ENCODE measurements around the gene ABL1.

Gene ABL1

GRCh38 chr9:130842545-130842944 is 7.5 kb downstream of the ABL1 start:
- Histone ChIP-seq H3K9me3 (ENCODE audit: low read length) (no peaks in the 10 kb centered on the region), H3K9me2 (ENCODE audit: low read depth, low read length) (no peaks in the 10 kb centered on the region), H3K9ac (ENCODE audit: low read length) (no peak overlapping the region), H2AFZ (ENCODE audit: low read length) (no peak overlapping the region), H3K79me2 (ENCODE audit: insufficient read depth, low read length) (no peaks in the 10 kb centered on the region), H3K4me1 (ENCODE audit: insufficient read depth, low read length, severe bottlenecking) (no peaks in the 10 kb centered on the region), H3F3A (ENCODE audit: insufficient read depth, low read length) (no peaks in the 10 kb centered on the region), H4K20me1 (ENCODE audit: insufficient read depth, low read length) (no peaks in the 10 kb centered on the region), H3K4me3 (ENCODE audit: low read depth, low read length, poor library complexity, severe bottlenecking) (no peak overlapping the region), H3K4me2 (ENCODE audit: low read length) (no peak overlapping the region), H3K27ac (ENCODE audit: low read depth, low read length, poor library complexity, severe bottlenecking) (no peak overlapping the region), H3K27me3 (ENCODE audit: insufficient read depth, low read length) (no peaks in the 10 kb centered on the region), H3K36me3 (ENCODE audit: insufficient read depth, low read length) (no peaks in the 10 kb centered on the region)
- TF ChIP-seq EZH2 (IDR thresholded peaks at IDR 0.05; ENCODE audit: borderline replicate concordance, low read length) = no peak
- TF ChIP-seq CTCF (IDR thresholded peaks at IDR 0.05; ENCODE audit: low read length) = no peak

- H4K20me1 ChIP-seq (ENCODE audit: insufficient read depth, low read length) = no peaks in the 10 kb centered on the region
- H3K27ac ChIP-seq (ENCODE audit: low read depth, low read length, poor library complexity, severe bottlenecking) = no peak overlapping the region
- no peak overlapping the region for H2AFZ ChIP-seq (ENCODE audit: low read length)
- H3K9ac ChIP-seq (ENCODE audit: low read length) = no peak overlapping the region
- no peak overlapping the region for H3K4me3 ChIP-seq (ENCODE audit: low read depth, low read length, poor library complexity, severe bottlenecking)
- H3K9me2 ChIP-seq (ENCODE audit: low read depth, low read length) = no peaks in the 10 kb centered on the region
- no peaks in the 10 kb centered on the region for H3K9me3 ChIP-seq (ENCODE audit: low read length)
- no peaks in the 10 kb centered on the region for H3K4me1 ChIP-seq (ENCODE audit: insufficient read depth, low read length, severe bottlenecking)
- H3K79me2 ChIP-seq (ENCODE audit: insufficient read depth, low read length) = no peaks in the 10 kb centered on the region
- no peak overlapping the region for H3K4me2 ChIP-seq (ENCODE audit: low read length)
- no peaks in the 10 kb centered on the region for H3F3A ChIP-seq (ENCODE audit: insufficient read depth, low read length)
- no peaks in the 10 kb centered on the region for H3K27me3 ChIP-seq (ENCODE audit: insufficient read depth, low read length)
- no peaks in the 10 kb centered on the region for H3K36me3 ChIP-seq (ENCODE audit: insufficient read depth, low read length)
- TF ChIP-seq EZH2 (IDR thresholded peaks at IDR 0.05; ENCODE audit: borderline replicate concordance, low read length) (no peak), CTCF (IDR thresholded peaks at IDR 0.05; ENCODE audit: low read length) (no peak)
Observed at GRCh38 chr9:130843049-130843908, 8.2 kb downstream of the ABL1 start.

DNA sequence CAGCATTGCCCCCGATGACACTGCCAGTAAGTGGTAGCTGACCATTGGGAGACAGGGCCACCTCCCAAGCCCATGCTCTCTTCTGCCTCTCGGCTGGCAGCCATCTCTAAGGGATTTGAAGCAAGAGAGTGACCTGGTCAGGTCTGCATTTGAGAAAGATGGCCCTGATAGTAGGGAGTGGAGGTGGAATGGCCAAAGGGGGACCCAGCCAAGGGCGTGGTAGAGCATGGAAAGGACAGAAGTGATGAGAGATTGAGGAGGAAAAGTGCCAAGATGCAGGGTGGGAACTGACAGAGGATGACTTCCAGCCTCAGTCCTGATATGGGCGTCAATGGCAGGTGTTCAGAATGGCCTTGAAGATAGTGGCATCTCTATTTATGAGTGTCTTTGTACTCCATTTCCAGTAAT is 9.0 kb downstream of the ABL1 start:
- no peaks in the 10 kb centered on the region for H3K4me1 ChIP-seq (ENCODE audit: insufficient read depth, low read length, severe bottlenecking)
- H3K79me2 ChIP-seq (ENCODE audit: insufficient read depth, low read length) = no peaks in the 10 kb centered on the region
- H3K9me3 ChIP-seq (ENCODE audit: low read length) = no peaks in the 10 kb centered on the region
- no peak overlapping the region for H3K4me2 ChIP-seq (ENCODE audit: low read length)
- no peak overlapping the region for H3K27ac ChIP-seq (ENCODE audit: low read depth, low read length, poor library complexity, severe bottlenecking)
- no peak overlapping the region for H2AFZ ChIP-seq (ENCODE audit: low read length)
- no peaks in the 10 kb centered on the region for H4K20me1 ChIP-seq (ENCODE audit: insufficient read depth, low read length)
- no peaks in the 10 kb centered on the region for H3F3A ChIP-seq (ENCODE audit: insufficient read depth, low read length)
- no peak for TF ChIP-seq CTCF (IDR thresholded peaks at IDR 0.05; ENCODE audit: low read length)
- no peak for TF ChIP-seq EZH2 (IDR thresholded peaks at IDR 0.05; ENCODE audit: borderline replicate concordance, low read length)
- no peaks in the 10 kb centered on the region for H3K27me3 ChIP-seq (ENCODE audit: insufficient read depth, low read length)
- no peaks in the 10 kb centered on the region for H3K9me2 ChIP-seq (ENCODE audit: low read depth, low read length)
- no peak overlapping the region for H3K4me3 ChIP-seq (ENCODE audit: low read depth, low read length, poor library complexity, severe bottlenecking)
- no peaks in the 10 kb centered on the region for H3K36me3 ChIP-seq (ENCODE audit: insufficient read depth, low read length)
- H3K9ac ChIP-seq (ENCODE audit: low read length) = no peak overlapping the region

Data from OCI-LY1 (cell line).